HepG2 (cell line): ENCODE data around the gene NADK2. TPM values are rescaled to one million over a fixed set of nuclear protein-coding genes. Genes with fewer than 3 reads are reported as not detected.

Source experiments
- AKAP8 ChIP-seq: sonication (generic); formaldehyde crosslinking; IDR thresholded peaks from 2 replicates; pipeline ENCODE4 v1.5.1; 2020; ENCODE audit warnings: mild to moderate bottlenecking, missing genetic modification reagents
- BHLHE40 ChIP-seq: IDR thresholded peaks from 2 replicates; pipeline ENCODE4 v1.6.1; 2011; ENCODE audit warnings: low read length, improper control_type of control experiment
- BRF2 ChIP-seq: sonication (generic); formaldehyde crosslinking; IDR thresholded peaks from 2 replicates; pipeline ENCODE4 v1.8.1; 2022; ENCODE audit warnings: mild to moderate bottlenecking, missing genetic modification reagents
- CBX1 ChIP-seq: IDR thresholded peaks from one replicate; pipeline ENCODE4 v1.6.1; 2016; ENCODE audit warnings: antibody characterized with exemption, low read depth
- JUNB ChIP-seq: sonication (generic); formaldehyde crosslinking; IDR thresholded peaks from 2 replicates; pipeline ENCODE4 v1.8.0; 2022; ENCODE audit warnings: missing genetic modification reagents, mild to moderate bottlenecking, borderline replicate concordance
- JUND ChIP-seq: sonication (generic); formaldehyde crosslinking; IDR thresholded peaks from 2 replicates; pipeline ENCODE4 v1.8.0; 2022; ENCODE audit warnings: mild to moderate bottlenecking, missing genetic modification reagents
- KAT8 ChIP-seq: IDR thresholded peaks from 2 replicates; pipeline ENCODE4 v1.6.1; 2016; ENCODE audit warnings: missing genetic modification reagents, missing compliant biosample characterization
- MAFF ChIP-seq: IDR thresholded peaks from 2 replicates; pipeline ENCODE4 v1.6.1; 2011; ENCODE audit warnings: low read depth, low read length, improper control_type of control experiment
- NRL ChIP-seq: sonication (generic); formaldehyde crosslinking; IDR thresholded peaks from 2 replicates; pipeline ENCODE4 v1.5.0; 2020; ENCODE audit warnings: missing genetic modification reagents, mild to moderate bottlenecking, moderate library complexity, borderline replicate concordance
- PHF20 ChIP-seq: sonication (generic); formaldehyde crosslinking; IDR thresholded peaks from 2 replicates; pipeline ENCODE4 v1.5.0; 2020; ENCODE audit warnings: mild to moderate bottlenecking, missing genetic modification reagents
- POGZ ChIP-seq: sonication (generic); formaldehyde crosslinking; IDR thresholded peaks from 2 replicates; pipeline ENCODE4 v1.4.0; 2020; ENCODE audit warnings: mild to moderate bottlenecking, missing genetic modification reagents
- RARG ChIP-seq: sonication (generic); formaldehyde crosslinking; IDR thresholded peaks from 2 replicates; pipeline ENCODE4 v1.4.0; 2020; ENCODE audit warnings: low read depth, mild to moderate bottlenecking, missing genetic modification reagents
- SRY ChIP-seq: sonication (generic); formaldehyde crosslinking; IDR thresholded peaks from 2 replicates; pipeline ENCODE4 v1.8.0; 2022; ENCODE audit warnings: mild to moderate bottlenecking, missing genetic modification reagents
- ZNF674 ChIP-seq: sonication (generic); formaldehyde crosslinking; IDR thresholded peaks from 2 replicates; pipeline ENCODE4 v1.5.0; 2020; ENCODE audit warnings: low read depth, mild to moderate bottlenecking, missing genetic modification reagents
- ZNF691 ChIP-seq: sonication (generic); formaldehyde crosslinking; IDR thresholded peaks from 2 replicates; pipeline ENCODE4 v1.4.0; 2020; ENCODE audit warnings: missing genetic modification reagents, low read depth, mild to moderate bottlenecking, borderline replicate concordance
- ZNF749 ChIP-seq: sonication (generic); formaldehyde crosslinking; IDR thresholded peaks from 2 replicates; pipeline ENCODE4 v1.8.0; 2022; ENCODE audit warnings: mild to moderate bottlenecking, missing genetic modification reagents, moderate library complexity, borderline replicate concordance
- polyA plus RNA-seq, 8 experiments: library from polyadenylated mRNA; depleted of rRNA in 3 of 8; stranded (reverse) in 7 of 8; unstranded in 1 of 8; fragments of >200 nt; fragmentation: Illumina TruSeq in 4 of 8; extraction: Trizol in 4 of 8; gene quantifications; 2 replicates each; pipeline versions ENCODE4 v1.2.1 to v1.2.3, GENCODE V29; 2011 to 2016; ENCODE audit warnings: low read depth in 4 of 8, missing spikeins in 1 of 8, mixed read lengths in 1 of 8; ENCODE audit not compliant: insufficient read depth in 1 of 8
- total RNA-seq, 5 experiments: library from RNA; depleted of rRNA; stranded (reverse); fragments of >200 nt; fragmentation: Illumina TruSeq; extraction: Trizol; gene quantifications; 2 replicates each; pipeline ENCODE4 v1.2.3, GENCODE V29; 2016; ENCODE audit warnings: low read depth in 1 of 5
- TF ChIP-seq, protein P1 (sequence below): sonication (generic); formaldehyde crosslinking; IDR thresholded peaks from 2 replicates; pipeline ENCODE4 v1.4.0; 2020; ENCODE audit warnings: missing genetic modification reagents, borderline replicate concordance
- TF ChIP-seq, protein P2 (sequence below): sonication (generic); formaldehyde crosslinking; IDR thresholded peaks from 2 replicates; pipeline ENCODE4 v1.4.0; 2020; ENCODE audit warnings: missing genetic modification reagents
- TF ChIP-seq, protein P3 (sequence below): sonication (generic); formaldehyde crosslinking; IDR thresholded peaks from 2 replicates; pipeline ENCODE4 v1.8.1; 2023; ENCODE audit warnings: mild to moderate bottlenecking, inconsistent platforms, moderate library complexity, missing genetic modification reagents, borderline replicate concordance
- TF ChIP-seq, protein P4 (sequence below): sonication (generic); formaldehyde crosslinking; IDR thresholded peaks from 2 replicates; pipeline ENCODE4 v1.4.0; 2020; ENCODE audit warnings: missing genetic modification reagents

NADK2 gene
- total and polyA plus RNA-seq, 2 of the 13 experiments (the other 11 are each of a cell fraction or from before 2014, with no cell fraction given) = 13.9 to 71.4 TPM

GRCh38 chr5:36151434-36152323 is 90.0 kb downstream of the NADK2 start, which contains the start of the genes LMBRD2 and SKP2 (continued):
- TF ChIP-seq ZNF691 (CRISPR knock-in tag) (0 out of 2 replicates have a peak, but pooled peaks have one; percentile 36), CBX1 (peak; percentile 54), RARG (no peak), SRY (CRISPR knock-in tag) (peak; percentile 55; the same call in 1 of the 2 replicates), KAT8 (CRISPR knock-in tag) (peak; percentile 92), POGZ (CRISPR knock-in tag) (peak; percentile 91), BHLHE40 (peak; percentile 28; the same call in 1 of the 2 replicates), MAFF (no peak), JUND (no peak), ZNF674 (CRISPR knock-in tag) (no peak), JUNB (no peak), BRF2 (peak; percentile 53; the same call in 1 of the 2 replicates), PHF20 (CRISPR knock-in tag) (peak; percentile 78), NRL (CRISPR knock-in tag) (0 out of 2 replicates have a peak, but pooled peaks have one; percentile 78), ZNF749 (no peak), AKAP8 (CRISPR knock-in tag) (peak; percentile 37; the same call in 1 of the 2 replicates)
- TF ChIP-seq, protein P1, sequence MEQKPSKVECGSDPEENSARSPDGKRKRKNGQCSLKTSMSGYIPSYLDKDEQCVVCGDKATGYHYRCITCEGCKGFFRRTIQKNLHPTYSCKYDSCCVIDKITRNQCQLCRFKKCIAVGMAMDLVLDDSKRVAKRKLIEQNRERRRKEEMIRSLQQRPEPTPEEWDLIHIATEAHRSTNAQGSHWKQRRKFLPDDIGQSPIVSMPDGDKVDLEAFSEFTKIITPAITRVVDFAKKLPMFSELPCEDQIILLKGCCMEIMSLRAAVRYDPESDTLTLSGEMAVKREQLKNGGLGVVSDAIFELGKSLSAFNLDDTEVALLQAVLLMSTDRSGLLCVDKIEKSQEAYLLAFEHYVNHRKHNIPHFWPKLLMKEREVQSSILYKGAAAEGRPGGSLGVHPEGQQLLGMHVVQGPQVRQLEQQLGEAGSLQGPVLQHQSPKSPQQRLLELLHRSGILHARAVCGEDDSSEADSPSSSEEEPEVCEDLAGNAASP (CRISPR knock-in tag) = no peak; the same call in 1 of the 2 replicates
- TF ChIP-seq, protein P2, sequence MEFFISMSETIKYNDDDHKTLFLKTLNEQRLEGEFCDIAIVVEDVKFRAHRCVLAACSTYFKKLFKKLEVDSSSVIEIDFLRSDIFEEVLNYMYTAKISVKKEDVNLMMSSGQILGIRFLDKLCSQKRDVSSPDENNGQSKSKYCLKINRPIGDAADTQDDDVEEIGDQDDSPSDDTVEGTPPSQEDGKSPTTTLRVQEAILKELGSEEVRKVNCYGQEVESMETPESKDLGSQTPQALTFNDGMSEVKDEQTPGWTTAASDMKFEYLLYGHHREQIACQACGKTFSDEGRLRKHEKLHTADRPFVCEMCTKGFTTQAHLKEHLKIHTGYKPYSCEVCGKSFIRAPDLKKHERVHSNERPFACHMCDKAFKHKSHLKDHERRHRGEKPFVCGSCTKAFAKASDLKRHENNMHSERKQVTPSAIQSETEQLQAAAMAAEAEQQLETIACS (CRISPR knock-in tag) = no peak
- TF ChIP-seq, protein P3, sequence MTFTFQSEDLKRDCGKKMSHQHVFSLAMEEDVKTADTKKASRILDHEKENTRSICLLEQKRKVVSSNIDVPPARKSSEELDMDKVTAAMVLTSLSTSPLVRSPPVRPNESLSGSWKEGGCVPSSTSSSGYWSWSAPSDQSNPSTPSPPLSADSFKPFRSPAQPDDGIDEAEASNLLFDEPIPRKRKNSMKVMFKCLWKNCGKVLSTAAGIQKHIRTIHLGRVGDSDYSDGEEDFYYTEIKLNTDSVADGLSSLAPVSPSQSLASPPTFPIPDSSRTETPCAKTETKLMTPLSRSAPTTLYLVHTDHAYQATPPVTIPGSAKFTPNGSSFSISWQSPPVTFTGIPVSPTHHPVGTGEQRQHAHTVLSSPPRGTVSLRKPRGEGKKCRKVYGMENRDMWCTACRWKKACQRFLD (CRISPR knock-in tag) = no peak
- TF ChIP-seq, protein P4, sequence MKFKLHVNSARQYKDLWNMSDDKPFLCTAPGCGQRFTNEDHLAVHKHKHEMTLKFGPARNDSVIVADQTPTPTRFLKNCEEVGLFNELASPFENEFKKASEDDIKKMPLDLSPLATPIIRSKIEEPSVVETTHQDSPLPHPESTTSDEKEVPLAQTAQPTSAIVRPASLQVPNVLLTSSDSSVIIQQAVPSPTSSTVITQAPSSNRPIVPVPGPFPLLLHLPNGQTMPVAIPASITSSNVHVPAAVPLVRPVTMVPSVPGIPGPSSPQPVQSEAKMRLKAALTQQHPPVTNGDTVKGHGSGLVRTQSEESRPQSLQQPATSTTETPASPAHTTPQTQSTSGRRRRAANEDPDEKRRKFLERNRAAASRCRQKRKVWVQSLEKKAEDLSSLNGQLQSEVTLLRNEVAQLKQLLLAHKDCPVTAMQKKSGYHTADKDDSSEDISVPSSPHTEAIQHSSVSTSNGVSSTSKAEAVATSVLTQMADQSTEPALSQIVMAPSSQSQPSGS (CRISPR knock-in tag) = peak; percentile 78
